Measurements from ENCODE around the gene EDAR.

DNA sequence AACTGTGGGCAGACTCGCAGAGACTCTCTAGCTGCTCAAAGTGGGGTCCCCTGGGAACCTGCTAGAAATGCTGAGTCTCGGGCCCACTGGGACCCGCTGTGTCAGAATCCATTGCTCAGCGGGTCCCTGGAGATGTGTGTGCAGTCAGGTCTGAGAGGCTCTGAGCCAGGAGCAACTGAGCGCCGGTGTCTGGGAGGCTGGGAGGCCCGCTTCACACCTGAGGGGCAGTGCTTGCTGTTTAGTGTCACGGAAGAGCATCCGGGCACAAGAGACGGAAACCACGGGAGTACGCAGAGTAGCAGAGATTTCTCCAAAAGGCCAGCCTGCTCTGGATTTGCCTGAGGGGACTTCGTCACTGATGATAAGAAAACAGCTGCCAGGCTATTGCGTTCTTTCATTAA is 70.1 kb downstream of the EDAR start:
- TF ChIP-seq, protein P1, sequence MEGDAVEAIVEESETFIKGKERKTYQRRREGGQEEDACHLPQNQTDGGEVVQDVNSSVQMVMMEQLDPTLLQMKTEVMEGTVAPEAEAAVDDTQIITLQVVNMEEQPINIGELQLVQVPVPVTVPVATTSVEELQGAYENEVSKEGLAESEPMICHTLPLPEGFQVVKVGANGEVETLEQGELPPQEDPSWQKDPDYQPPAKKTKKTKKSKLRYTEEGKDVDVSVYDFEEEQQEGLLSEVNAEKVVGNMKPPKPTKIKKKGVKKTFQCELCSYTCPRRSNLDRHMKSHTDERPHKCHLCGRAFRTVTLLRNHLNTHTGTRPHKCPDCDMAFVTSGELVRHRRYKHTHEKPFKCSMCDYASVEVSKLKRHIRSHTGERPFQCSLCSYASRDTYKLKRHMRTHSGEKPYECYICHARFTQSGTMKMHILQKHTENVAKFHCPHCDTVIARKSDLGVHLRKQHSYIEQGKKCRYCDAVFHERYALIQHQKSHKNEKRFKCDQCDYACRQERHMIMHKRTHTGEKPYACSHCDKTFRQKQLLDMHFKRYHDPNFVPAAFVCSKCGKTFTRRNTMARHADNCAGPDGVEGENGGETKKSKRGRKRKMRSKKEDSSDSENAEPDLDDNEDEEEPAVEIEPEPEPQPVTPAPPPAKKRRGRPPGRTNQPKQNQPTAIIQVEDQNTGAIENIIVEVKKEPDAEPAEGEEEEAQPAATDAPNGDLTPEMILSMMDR (conservative IDR thresholded peaks at IDR 0.05 in 1 of 2, IDR thresholded peaks at IDR 0.05 in 1 of 2; ENCODE audit: extremely low read depth in 1 of 2, insufficient read depth in 1 of 2, low read depth in 1 of 2, low read length in 2 of 2), result no peak
- TF ChIP-seq EZH2 (IDR thresholded peaks at IDR 0.05; ENCODE audit: borderline replicate concordance, low read length), result no peak
